ENCODE results near the gene PAX2. TPM values are rescaled to one million over a fixed set of nuclear protein-coding genes. Genes with fewer than 3 reads are reported as not detected.

Gene PAX2
- total RNA-seq, 2 experiments from 2014 or later = not detected

GRCh38 chr10:100792574-100792973 is 47.2 kb downstream of the PAX2 start:
- CTCF ChIA-PET = interaction anchor here (0.6 kb wide), 1 partner anchor 104 kb away, joined by 3 read pairs; no protein-coding TSS in a partner anchor
- no peak overlapping the region for H3K27ac Mint-ChIP-seq
- H3K27me3 Mint-ChIP-seq (ENCODE audit: low read depth) = peaks cover 24% of the 10 kb centered on the region
- H3K36me3 Mint-ChIP-seq (ENCODE audit: low read depth) = no peaks in the 10 kb centered on the region
- no peak for DNase-seq
- H3K4me1 Mint-ChIP-seq (ENCODE audit: low read depth) = no peaks in the 10 kb centered on the region
- intact Hi-C loops (cut with micrococcal nuclease) = no loop called here
- H3K4me3 Mint-ChIP-seq = no peak overlapping the region
- no peaks in the 10 kb centered on the region for H3K9me3 Mint-ChIP-seq

- H3K27ac Mint-ChIP-seq = no peak overlapping the region
- CTCF ChIA-PET = no interaction called here
- H3K4me3 Mint-ChIP-seq = no peak overlapping the region
- peaks cover 22% of the 10 kb centered on the region for H3K27me3 Mint-ChIP-seq (ENCODE audit: low read depth)
- no peaks in the 10 kb centered on the region for H3K9me3 Mint-ChIP-seq
- intact Hi-C loops (cut with micrococcal nuclease) = no loop called here
- no peak for DNase-seq
- H3K4me1 Mint-ChIP-seq (ENCODE audit: low read depth) = no peaks in the 10 kb centered on the region
- H3K36me3 Mint-ChIP-seq (ENCODE audit: low read depth) = no peaks in the 10 kb centered on the region
Measured at GRCh38 chr10:100793055-100793454, 47.7 kb downstream of the PAX2 start.

- H3K4me3 Mint-ChIP-seq = no peak overlapping the region
- no peaks in the 10 kb centered on the region for H3K4me1 Mint-ChIP-seq (ENCODE audit: low read depth)
- no peaks in the 10 kb centered on the region for H3K36me3 Mint-ChIP-seq (ENCODE audit: low read depth)
- H3K27me3 Mint-ChIP-seq (ENCODE audit: low read depth) = peaks cover 35% of the 10 kb centered on the region
- CTCF ChIA-PET = no interaction called here
- DNase-seq = no peak
- H3K9me3 Mint-ChIP-seq = no peaks in the 10 kb centered on the region
- intact Hi-C loops (cut with micrococcal nuclease) = no loop called here
- H3K27ac Mint-ChIP-seq = no peak overlapping the region
Measured at GRCh38 chr10:100799881-100800280, 54.5 kb downstream of the PAX2 start.

GRCh38 chr10:100800931-100801330 is 55.5 kb downstream of the PAX2 start:
- no peak for DNase-seq
- CTCF ChIA-PET = no interaction called here
- no peaks in the 10 kb centered on the region for H3K4me1 Mint-ChIP-seq (ENCODE audit: low read depth)
- no peaks in the 10 kb centered on the region for H3K9me3 Mint-ChIP-seq
- no peaks in the 10 kb centered on the region for H3K36me3 Mint-ChIP-seq (ENCODE audit: low read depth)
- H3K27me3 Mint-ChIP-seq (ENCODE audit: low read depth) = peaks cover 39% of the 10 kb centered on the region
- H3K27ac Mint-ChIP-seq = no peak overlapping the region
- no peak overlapping the region for H3K4me3 Mint-ChIP-seq
- intact Hi-C loops (cut with micrococcal nuclease) = no loop called here

GRCh38 chr10:100802196-100802595 is 56.8 kb downstream of the PAX2 start:
- Mint-ChIP-seq H3K9me3 (no peaks in the 10 kb centered on the region), H3K27ac (no peak overlapping the region), H3K4me1 (ENCODE audit: low read depth) (no peaks in the 10 kb centered on the region), H3K4me3 (no peak overlapping the region), H3K27me3 (ENCODE audit: low read depth) (peaks cover 40% of the 10 kb centered on the region), H3K36me3 (ENCODE audit: low read depth) (no peaks in the 10 kb centered on the region)
- intact Hi-C loops (cut with micrococcal nuclease) = no loop called here
- CTCF ChIA-PET = interaction anchor here (0.8 kb wide), 1 partner anchor 239 kb away, joined by 3 read pairs; no protein-coding TSS in a partner anchor
- no peak for DNase-seq

GRCh38 chr10:100802607-100803006 is 57.2 kb downstream of the PAX2 start:
- Mint-ChIP-seq H3K4me1 (ENCODE audit: low read depth) (no peaks in the 10 kb centered on the region), H3K27me3 (ENCODE audit: low read depth) (peaks cover 42% of the 10 kb centered on the region), H3K27ac (no peak overlapping the region), H3K4me3 (no peak overlapping the region), H3K36me3 (ENCODE audit: low read depth) (no peaks in the 10 kb centered on the region), H3K9me3 (no peaks in the 10 kb centered on the region)
- no peak for DNase-seq
- CTCF ChIA-PET = interaction anchor here (0.8 kb wide), 1 partner anchor 240 kb away, joined by 3 read pairs; no protein-coding TSS in a partner anchor
- intact Hi-C loops (cut with micrococcal nuclease) = no loop called here

- H3K27ac Mint-ChIP-seq = no peak overlapping the region
- H3K4me3 Mint-ChIP-seq = no peak overlapping the region
- intact Hi-C loops (cut with micrococcal nuclease) = no loop called here
- CTCF ChIA-PET = no interaction called here
- H3K9me3 Mint-ChIP-seq = no peaks in the 10 kb centered on the region
- no peaks in the 10 kb centered on the region for H3K4me1 Mint-ChIP-seq (ENCODE audit: low read depth)
- H3K27me3 Mint-ChIP-seq (ENCODE audit: low read depth) = peaks cover 45% of the 10 kb centered on the region
- no peak for DNase-seq
- H3K36me3 Mint-ChIP-seq (ENCODE audit: low read depth) = no peaks in the 10 kb centered on the region
Measured at GRCh38 chr10:100803492-100803891, 58.1 kb downstream of the PAX2 start.

GRCh38 chr10:100803908-100804307 is 58.5 kb downstream of the PAX2 start:
- DNase-seq = no peak
- H3K27me3 Mint-ChIP-seq (ENCODE audit: low read depth) = peaks cover 45% of the 10 kb centered on the region
- intact Hi-C loops (cut with micrococcal nuclease) = no loop called here
- no peaks in the 10 kb centered on the region for H3K9me3 Mint-ChIP-seq
- no peaks in the 10 kb centered on the region for H3K4me1 Mint-ChIP-seq (ENCODE audit: low read depth)
- no peak overlapping the region for H3K4me3 Mint-ChIP-seq
- H3K27ac Mint-ChIP-seq = no peak overlapping the region
- CTCF ChIA-PET = no interaction called here
- H3K36me3 Mint-ChIP-seq (ENCODE audit: low read depth) = no peaks in the 10 kb centered on the region

- CTCF ChIA-PET = interaction anchor here (1.5 kb wide), 1 partner anchor 83 kb away, joined by 3 read pairs; no protein-coding TSS in a partner anchor
- H3K4me1 Mint-ChIP-seq (ENCODE audit: low read depth) = no peaks in the 10 kb centered on the region
- H3K36me3 Mint-ChIP-seq (ENCODE audit: low read depth) = no peaks in the 10 kb centered on the region
- H3K27me3 Mint-ChIP-seq (ENCODE audit: low read depth) = peaks cover 46% of the 10 kb centered on the region
- no peak overlapping the region for H3K4me3 Mint-ChIP-seq
- H3K27ac Mint-ChIP-seq = no peak overlapping the region
- DNase-seq = no peak
- no peaks in the 10 kb centered on the region for H3K9me3 Mint-ChIP-seq
- intact Hi-C loops (cut with micrococcal nuclease) = no loop called here
Measured at GRCh38 chr10:100805543-100806355, 60.4 kb downstream of the PAX2 start.

- intact Hi-C loops (cut with micrococcal nuclease) = no loop called here
- DNase-seq = no peak
- no peak overlapping the region for H3K27ac Mint-ChIP-seq
- CTCF ChIA-PET = interaction anchor here (1.5 kb wide), 1 partner anchor 82 kb away, joined by 3 read pairs; no protein-coding TSS in a partner anchor
- no peaks in the 10 kb centered on the region for H3K36me3 Mint-ChIP-seq (ENCODE audit: low read depth)
- peaks cover 47% of the 10 kb centered on the region for H3K27me3 Mint-ChIP-seq (ENCODE audit: low read depth)
- H3K4me1 Mint-ChIP-seq (ENCODE audit: low read depth) = no peaks in the 10 kb centered on the region
- H3K9me3 Mint-ChIP-seq = no peaks in the 10 kb centered on the region
- H3K4me3 Mint-ChIP-seq = no peak overlapping the region
Measured at GRCh38 chr10:100806356-100806645, 60.9 kb downstream of the PAX2 start.

- Mint-ChIP-seq H3K27ac (no peak overlapping the region), H3K4me1 (ENCODE audit: low read depth) (no peaks in the 10 kb centered on the region), H3K4me3 (no peak overlapping the region), H3K27me3 (ENCODE audit: low read depth) (peaks cover 52% of the 10 kb centered on the region), H3K9me3 (no peaks in the 10 kb centered on the region), H3K36me3 (ENCODE audit: low read depth) (no peaks in the 10 kb centered on the region)
- intact Hi-C loops (cut with micrococcal nuclease) = no loop called here
- CTCF ChIA-PET = interaction anchor here (1.0 to 1.5 kb wide), 2 partner anchors 17 to 81 kb away, joined by 3 read pairs; no protein-coding TSS in a partner anchor
- DNase-seq = no peak
Measured at GRCh38 chr10:100807241-100807951, 62.0 kb downstream of the PAX2 start.

GRCh38 chr10:100808876-100809275 is 63.5 kb downstream of the PAX2 start:
- H3K9me3 Mint-ChIP-seq = no peaks in the 10 kb centered on the region
- no peaks in the 10 kb centered on the region for H3K4me1 Mint-ChIP-seq (ENCODE audit: low read depth)
- no peak overlapping the region for H3K27ac Mint-ChIP-seq
- H3K4me3 Mint-ChIP-seq = no peak overlapping the region
- CTCF ChIA-PET = no interaction called here
- intact Hi-C loops (cut with micrococcal nuclease) = no loop called here
- H3K27me3 Mint-ChIP-seq (ENCODE audit: low read depth) = peaks cover 55% of the 10 kb centered on the region
- no peaks in the 10 kb centered on the region for H3K36me3 Mint-ChIP-seq (ENCODE audit: low read depth)
- no peak for DNase-seq
